Astrocyte of the spinal cord (primary cell): ENCODE data around the gene PPDPF.
A peak's percentile ranks its signal among the peaks of the same experiment; 100 is the strongest.

Experiments used
- DNase-seq: peaks from one replicate; pipeline ENCODE4 v3.0.0; 2011; ENCODE audit warnings: low read depth, low spot score
- H3K4me3 ChIP-seq: 2 replicates; pipeline ENCODE4 v1.5.1; 2011; ENCODE audit warnings: low read depth, mild to moderate bottlenecking, low read length, moderate library complexity
- CTCF ChIP-seq: IDR thresholded peaks from 2 replicates; pipeline ENCODE4 v1.5.1; 2012; ENCODE audit warnings: low read depth, mild to moderate bottlenecking, low read length, inconsistent platforms
- in situ Hi-C: cut with HindIII; loops from 2 replicates; pipeline ENCODE4 v1.10.0; 2017; ENCODE audit warnings: low sequenced_read_pairs

PPDPF gene

GRCh38 chr20:63521602-63522001 lies 1.0 kb downstream of the PPDPF start:
- H3K4me3 ChIP-seq, result peak overlapping the region; percentile 66
- no peak for DNase-seq
- in situ Hi-C loops, result no loop called here
- TF ChIP-seq CTCF, result no peak

GRCh38 chr20:63522091-63522868 lies 1.7 kb downstream of the PPDPF start:
- no peak for TF ChIP-seq CTCF
- peak overlapping the region; percentile 66 for H3K4me3 ChIP-seq
- no peak for DNase-seq
- in situ Hi-C loops, result no loop called here

- TF ChIP-seq CTCF, result no peak
- DNase-seq, result no peak
- in situ Hi-C loops, result no loop called here
- H3K4me3 ChIP-seq, result no peak overlapping the region
Observed at GRCh38 chr20:63522981-63523611, 2.5 kb downstream of the PPDPF start.

- no peak for TF ChIP-seq CTCF
- no peak overlapping the region for H3K4me3 ChIP-seq
- no peak for DNase-seq
- in situ Hi-C loops, result no loop called here
Observed at GRCh38 chr20:63525185-63525584, 4.6 kb downstream of the PPDPF start.

GRCh38 chr20:63525971-63526370 lies 5.4 kb downstream of the PPDPF start:
- DNase-seq, result no peak
- H3K4me3 ChIP-seq, result no peak overlapping the region
- in situ Hi-C loops, result no loop called here
- TF ChIP-seq CTCF, result no peak

- H3K4me3 ChIP-seq, result no peak overlapping the region
- DNase-seq, result no peak
- in situ Hi-C loops, result no loop called here
- no peak for TF ChIP-seq CTCF
Observed at GRCh38 chr20:63527184-63527583, 6.6 kb downstream of the PPDPF start.
